ENCODE data around the gene TAT. TPM values are rescaled to one million over a fixed set of nuclear protein-coding genes. Genes with fewer than 3 reads are reported as not detected.
"Not testable (repeated sequence)": the region's sequence is repeated elsewhere in the genome, so short reads cannot be mapped to it uniquely, and the experiment has no call there.

TAT gene
- total RNA-seq, 1 experiment from 2014 or later = not detected

DNA sequence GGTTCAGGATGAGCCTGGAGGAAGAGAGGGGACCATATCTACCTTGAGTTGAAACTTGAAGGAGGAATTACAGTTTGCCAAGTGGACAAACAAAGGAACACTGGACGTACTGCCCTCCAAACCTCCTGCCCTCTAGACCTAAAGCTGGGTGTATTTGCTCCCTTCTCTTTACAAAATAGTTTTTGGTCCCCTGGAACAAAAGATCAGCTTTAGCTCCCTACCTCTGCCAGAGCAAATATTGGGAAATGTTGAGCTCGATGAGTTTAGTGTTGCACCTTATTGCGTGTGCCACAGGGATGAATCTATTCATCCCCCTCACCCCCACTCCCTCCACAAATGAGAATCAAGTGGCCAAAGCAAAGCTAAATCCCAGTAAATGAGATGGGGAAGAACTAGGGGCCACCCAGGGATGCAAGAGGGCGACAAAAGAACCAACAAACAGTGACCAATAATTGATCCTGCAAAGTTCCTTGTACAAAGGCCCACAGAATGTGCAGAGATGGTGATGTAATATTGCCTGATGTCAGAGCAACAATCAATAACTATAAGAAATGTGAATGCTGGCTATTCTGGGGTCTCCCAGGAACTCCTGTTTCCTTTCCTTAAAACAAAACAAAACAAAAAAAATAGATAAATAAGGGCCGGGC, 17.2 kb upstream of the TAT start:
- Histone ChIP-seq H3K27me3 (replicated peaks) (0 out of 2 replicates have a peak, but pooled peaks cover 4% of the 10 kb centered on the region), H3K36me3 (no peaks in the 10 kb centered on the region), H3K9me3 (replicated peaks) (no peaks in the 10 kb centered on the region), H3K4me1 (replicated peaks) (no peaks in the 10 kb centered on the region), H3K27ac (no peak overlapping the region), H3K4me3 (no peak overlapping the region)
- no peak for DNase-seq (ENCODE audit: low read depth in 1 of 2, low spot score in 2 of 2)

DNA sequence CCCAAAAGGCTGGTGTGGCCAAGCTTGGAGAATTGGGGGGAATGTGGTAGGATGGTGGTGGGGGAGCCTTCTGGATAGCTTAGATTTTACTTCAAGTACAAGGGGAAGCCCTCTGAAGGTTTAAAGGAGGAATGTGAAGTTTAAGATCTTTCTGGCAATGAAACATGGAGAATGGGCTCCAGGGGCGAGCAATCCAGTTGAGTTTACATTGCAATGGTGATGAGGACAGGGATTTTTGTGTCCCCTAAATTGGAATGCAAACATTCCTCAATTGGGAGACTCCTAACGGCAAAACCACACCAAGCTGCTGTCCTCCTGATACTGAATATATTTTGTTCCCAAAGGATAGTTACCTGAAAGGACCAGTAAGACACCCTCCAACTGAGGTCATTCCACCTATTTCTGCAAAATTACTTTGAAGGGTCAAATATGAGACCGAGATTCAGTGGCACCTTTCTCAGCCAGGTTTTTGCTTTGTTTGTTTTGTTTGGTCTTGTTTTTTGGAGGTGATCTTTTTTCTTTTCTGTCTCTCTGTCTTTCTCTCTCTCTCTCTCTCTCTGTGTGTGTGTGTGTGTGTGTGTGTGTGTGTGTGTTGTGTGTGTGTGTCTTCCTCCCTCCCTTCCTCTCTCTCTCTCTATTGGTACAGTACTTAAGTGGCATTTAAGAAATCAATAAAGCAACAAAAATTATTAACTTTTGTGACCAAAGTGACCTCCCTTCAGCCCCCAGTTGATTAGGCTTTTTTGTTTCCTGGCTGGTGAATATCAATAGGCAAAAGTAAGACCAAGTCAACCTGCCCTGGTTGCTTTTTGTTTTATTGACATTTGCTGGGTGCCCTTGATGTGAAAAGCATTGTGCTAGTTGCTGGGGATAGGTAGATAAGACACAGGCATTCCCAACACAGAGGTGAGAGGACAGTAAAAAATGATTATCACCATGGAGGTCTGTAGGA, 16.4 kb upstream of the TAT start:
- no peak for DNase-seq (ENCODE audit: low read depth in 1 of 2, low spot score in 2 of 2)

DNA sequence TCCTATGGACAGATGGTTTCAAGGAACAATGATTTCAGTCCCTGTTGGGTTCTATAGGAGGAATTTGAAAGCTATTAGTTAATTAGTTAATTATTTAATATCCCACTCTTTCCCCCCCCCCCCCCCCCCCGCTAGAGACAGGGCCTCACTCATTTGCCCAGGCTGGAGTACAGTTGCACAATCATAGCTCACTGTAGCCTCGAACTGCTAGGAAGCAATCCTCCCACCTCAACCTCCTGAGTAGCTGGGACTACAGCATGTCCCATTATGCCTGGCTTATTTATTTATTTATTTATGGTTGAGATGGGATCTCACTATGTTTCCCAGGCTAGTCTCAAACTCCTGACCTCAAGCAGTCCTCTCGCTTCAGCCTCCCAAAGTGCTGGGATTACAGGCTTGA, 15.0 kb upstream of the TAT start:
- Histone ChIP-seq H3K27ac (no peak overlapping the region), H3K4me3 (no peak overlapping the region), H3K27me3 (replicated peaks) (0 out of 2 replicates have a peak, but pooled peaks cover 15% of the 10 kb centered on the region), H3K9me3 (replicated peaks) (no peaks in the 10 kb centered on the region), H3K36me3 (no peaks in the 10 kb centered on the region), H3K4me1 (replicated peaks) (no peaks in the 10 kb centered on the region)
- DNase-seq (ENCODE audit: low read depth in 1 of 2, low spot score in 2 of 2) = no peak

More for the DNA sequence above, 16.4 kb upstream of the TAT start:
- H3K4me1 ChIP-seq (replicated peaks) = no peaks in the 10 kb centered on the region
- no peak overlapping the region for H3K4me3 ChIP-seq
- H3K36me3 ChIP-seq = no peaks in the 10 kb centered on the region
- H3K27ac ChIP-seq = no peak overlapping the region
- H3K9me3 ChIP-seq (replicated peaks) = no peaks in the 10 kb centered on the region
- H3K27me3 ChIP-seq (replicated peaks) = 0 out of 2 replicates have a peak, but pooled peaks cover 5% of the 10 kb centered on the region

DNA sequence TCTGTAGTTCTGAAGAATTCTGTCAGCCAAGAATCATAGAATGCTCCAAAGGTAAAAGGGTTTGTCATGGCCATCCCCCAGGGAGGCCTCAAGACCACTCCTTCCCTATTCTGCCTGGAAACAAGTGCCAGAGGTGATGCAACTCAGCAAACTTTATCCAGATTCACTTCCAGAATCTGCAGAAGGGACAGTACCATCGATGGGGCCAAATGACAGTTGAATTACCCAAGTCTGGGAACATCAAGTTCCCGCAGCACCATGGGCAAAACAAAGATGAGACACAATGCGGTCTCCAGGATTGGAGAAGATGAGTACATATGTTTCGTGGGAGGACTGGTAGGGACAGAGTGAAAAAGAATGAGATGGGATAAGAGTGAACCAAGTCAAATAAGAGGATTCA, 13.7 kb upstream of the TAT start:
- DNase-seq (ENCODE audit: low read depth in 1 of 2, low spot score in 2 of 2) = no peak
- Histone ChIP-seq H3K9me3 (replicated peaks) (no peaks in the 10 kb centered on the region), H3K27ac (no peak overlapping the region), H3K36me3 (no peaks in the 10 kb centered on the region), H3K4me3 (no peak overlapping the region), H3K4me1 (replicated peaks) (no peaks in the 10 kb centered on the region), H3K27me3 (replicated peaks) (peaks cover 19% of the 10 kb centered on the region)

DNA sequence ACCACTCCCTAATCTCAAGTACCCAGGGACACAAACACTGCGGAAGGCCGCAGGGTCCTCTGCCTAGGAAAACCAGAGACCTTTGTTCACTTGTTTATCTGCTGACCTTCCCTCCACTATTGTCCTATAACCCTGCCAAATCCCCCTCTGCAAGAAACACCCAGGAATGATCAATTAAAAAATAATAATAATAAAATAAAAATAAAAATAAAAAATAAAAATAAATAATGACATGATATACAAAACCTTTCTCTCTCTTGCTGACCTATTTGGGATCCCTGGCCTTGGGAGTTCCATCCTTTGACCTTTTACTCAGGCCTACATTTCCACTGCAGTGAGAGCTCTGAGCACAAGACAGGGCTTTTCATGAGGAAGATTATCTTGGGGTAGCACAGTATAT, 13.2 kb upstream of the TAT start:
- H3K9me3 ChIP-seq (replicated peaks); DNase-seq (ENCODE audit: low read depth in 1 of 2, low spot score in 2 of 2); H3K36me3 ChIP-seq; H3K27ac ChIP-seq; H3K4me3 ChIP-seq; H3K4me1 ChIP-seq (replicated peaks): not testable (repeated sequence)
- peaks cover 24% of the 10 kb centered on the region for H3K27me3 ChIP-seq (replicated peaks)

DNA sequence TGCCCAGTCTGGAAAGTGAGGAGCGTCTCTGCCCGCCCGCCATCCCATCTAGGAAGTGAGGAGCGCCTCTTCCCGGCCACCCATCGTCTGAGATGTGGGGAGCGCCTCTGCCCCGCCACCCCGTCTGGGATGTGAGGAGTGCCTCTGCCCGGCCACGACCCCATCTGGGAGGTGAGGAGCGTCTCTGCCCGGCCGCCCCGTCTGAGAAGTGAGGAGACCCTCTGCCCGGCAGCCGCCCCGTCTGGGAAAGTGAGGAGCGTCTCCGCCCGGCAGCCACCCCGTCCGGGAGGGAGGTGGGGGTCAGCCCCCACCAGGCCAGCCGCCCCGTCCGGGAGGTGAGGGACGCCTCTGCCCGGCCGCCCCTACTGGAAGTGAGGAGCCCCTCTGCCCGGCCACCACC, 12.4 kb upstream of the TAT start:
- H3K4me1 ChIP-seq (replicated peaks); H3K9me3 ChIP-seq (replicated peaks); DNase-seq (ENCODE audit: low read depth in 1 of 2, low spot score in 2 of 2); H3K36me3 ChIP-seq; H3K27ac ChIP-seq; H3K4me3 ChIP-seq: not testable (repeated sequence)
- peaks cover 27% of the 10 kb centered on the region for H3K27me3 ChIP-seq (replicated peaks)

DNA sequence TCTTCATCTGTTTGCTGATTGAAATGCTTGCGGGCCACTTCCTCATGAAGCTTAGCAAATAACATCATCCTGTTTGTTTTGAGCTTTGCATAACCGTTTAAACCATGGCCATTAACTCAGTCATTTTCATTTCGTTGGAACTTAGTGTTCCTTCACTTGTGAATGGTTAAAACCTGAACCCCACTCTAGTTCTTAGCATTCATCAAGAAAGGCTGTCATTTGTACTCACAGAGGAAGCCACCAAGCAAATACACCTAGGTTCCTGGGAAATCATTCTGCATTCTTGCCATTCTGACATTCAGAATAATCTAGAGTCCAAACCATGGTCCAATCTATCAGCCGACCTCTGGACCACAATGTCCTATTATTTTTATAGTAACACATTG, 8.4 kb upstream of the TAT start:
- H3K4me1 ChIP-seq (replicated peaks) = no peaks in the 10 kb centered on the region
- no peak for DNase-seq (ENCODE audit: low read depth in 1 of 2, low spot score in 2 of 2)
- H3K4me3 ChIP-seq = no peak overlapping the region
- H3K36me3 ChIP-seq = no peaks in the 10 kb centered on the region
- peaks cover 23% of the 10 kb centered on the region for H3K27me3 ChIP-seq (replicated peaks)
- H3K27ac ChIP-seq = no peak overlapping the region
- H3K9me3 ChIP-seq (replicated peaks) = no peaks in the 10 kb centered on the region

DNA sequence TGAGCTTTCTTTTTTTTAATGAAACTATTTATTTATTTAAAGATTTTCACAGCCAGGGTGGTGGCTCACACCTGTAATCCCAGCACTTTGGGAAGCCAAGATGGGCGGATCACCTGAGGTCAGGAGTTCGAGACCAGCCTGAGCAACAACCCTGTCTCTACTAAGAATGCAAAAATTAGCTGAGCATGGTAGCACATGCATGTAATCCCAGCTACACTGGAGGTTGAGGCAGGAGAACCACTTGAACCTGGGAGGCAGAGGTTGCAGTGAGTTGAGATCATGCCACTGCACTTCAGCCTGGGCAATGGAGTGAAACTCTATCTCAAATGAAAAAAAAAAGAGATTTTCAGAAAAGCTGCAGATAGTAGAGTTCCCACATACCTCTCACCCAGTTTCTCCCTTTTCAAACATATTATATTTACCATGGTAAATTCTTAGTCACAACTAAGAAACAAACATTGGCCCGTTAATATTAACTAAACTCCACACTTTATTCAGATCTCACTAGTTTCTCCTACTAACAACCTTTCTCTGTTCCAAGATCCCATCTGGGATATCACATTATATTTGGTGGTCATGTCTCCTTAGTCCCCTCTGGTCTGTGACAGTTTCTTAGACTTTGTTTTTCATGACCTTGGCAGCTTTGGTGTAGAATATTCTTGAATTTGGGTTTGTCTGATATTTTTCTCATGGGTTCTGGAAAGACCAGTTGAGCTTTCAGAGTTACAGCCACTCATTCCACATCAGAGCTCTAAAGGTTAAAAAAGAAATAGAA, 7.8 kb upstream of the TAT start:
- Histone ChIP-seq H3K36me3 (no peaks in the 10 kb centered on the region), H3K27ac (no peak overlapping the region), H3K27me3 (replicated peaks) (peaks cover 23% of the 10 kb centered on the region), H3K4me3 (no peak overlapping the region), H3K9me3 (replicated peaks) (no peaks in the 10 kb centered on the region), H3K4me1 (replicated peaks) (no peaks in the 10 kb centered on the region)
- DNase-seq (ENCODE audit: low read depth in 1 of 2, low spot score in 2 of 2) = no peak

DNA sequence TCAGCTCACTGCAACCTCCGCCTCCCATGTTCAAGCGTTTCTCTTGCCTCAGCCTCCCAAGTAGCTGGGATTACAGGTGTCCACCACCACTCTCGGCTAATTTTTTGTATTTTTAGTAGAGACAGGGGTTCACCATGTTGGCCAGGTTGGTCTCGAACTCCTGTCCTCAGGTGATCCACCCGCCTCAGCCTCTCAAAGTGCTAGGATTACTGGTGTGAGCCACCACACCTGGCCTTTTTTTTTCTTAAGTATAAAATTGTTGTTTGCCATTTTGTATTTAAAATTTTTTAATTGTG, 5.6 kb upstream of the TAT start:
- H3K27ac ChIP-seq; H3K4me3 ChIP-seq; DNase-seq (ENCODE audit: low read depth in 1 of 2, low spot score in 2 of 2); H3K4me1 ChIP-seq (replicated peaks); H3K36me3 ChIP-seq; H3K9me3 ChIP-seq (replicated peaks): not testable (repeated sequence)
- H3K27me3 ChIP-seq (replicated peaks) = peaks cover 16% of the 10 kb centered on the region

DNA sequence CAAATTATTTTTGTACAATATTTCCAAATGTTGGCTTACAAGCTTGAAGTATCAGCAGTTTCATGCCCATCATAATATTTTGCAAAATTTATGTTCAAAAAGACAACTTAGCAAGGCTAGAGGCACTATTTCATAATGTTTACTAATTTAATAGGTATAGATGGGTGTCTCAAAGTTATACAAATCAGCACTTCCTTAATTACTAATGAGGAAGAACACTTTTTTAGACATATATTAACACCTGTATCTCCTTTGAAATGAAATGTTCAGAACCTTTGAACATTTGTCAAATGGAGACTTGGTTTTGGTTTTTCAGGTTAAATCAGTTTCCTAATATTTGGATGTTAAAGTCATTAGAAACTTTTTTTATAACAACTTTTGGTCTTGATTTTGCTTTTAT, 2.2 kb downstream of the TAT start:
- H3K27me3 ChIP-seq (replicated peaks) = peaks cover 16% of the 10 kb centered on the region
- H3K4me3 ChIP-seq = no peak overlapping the region
- H3K36me3 ChIP-seq = no peaks in the 10 kb centered on the region
- no peaks in the 10 kb centered on the region for H3K4me1 ChIP-seq (replicated peaks)
- DNase-seq (ENCODE audit: low read depth in 1 of 2, low spot score in 2 of 2) = no peak
- no peak overlapping the region for H3K27ac ChIP-seq
- H3K9me3 ChIP-seq (replicated peaks) = 0 out of 2 replicates have a peak, but pooled peaks cover 2% of the 10 kb centered on the region

DNA sequence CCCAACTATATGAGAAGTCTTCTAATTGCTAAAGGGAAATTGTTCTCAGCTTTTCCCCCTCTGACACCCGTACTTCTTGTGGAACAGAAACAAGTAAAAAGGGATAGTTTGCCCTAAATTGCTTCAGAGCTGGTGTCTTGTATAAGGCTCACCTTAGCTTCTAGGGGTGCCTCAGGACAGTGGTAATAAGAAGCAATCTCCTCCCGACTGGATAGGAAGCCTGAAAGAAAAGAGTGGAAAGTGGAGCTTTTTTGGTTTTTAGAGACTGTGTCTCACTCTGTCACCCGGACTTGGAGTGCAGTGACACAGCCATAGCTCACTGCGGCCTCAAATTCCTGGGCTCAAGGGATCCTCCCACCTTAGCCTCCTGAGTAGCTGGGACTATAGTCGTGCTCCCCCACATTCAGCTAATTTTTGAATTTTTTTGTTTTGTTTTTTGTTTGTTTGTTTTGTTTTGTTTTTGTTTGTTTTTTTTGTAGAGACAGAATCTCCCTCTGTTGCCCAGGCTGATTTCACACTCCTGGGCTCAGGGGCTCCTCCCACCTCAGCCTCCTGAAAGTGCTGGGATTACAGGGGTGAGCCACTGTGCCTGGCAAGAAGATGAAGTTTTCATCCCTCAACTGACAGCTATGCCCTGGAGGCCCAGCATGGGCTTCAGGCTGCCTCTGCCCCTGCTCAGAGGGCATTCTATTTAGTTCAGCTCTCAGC, 3.4 kb downstream of the TAT start:
- Histone ChIP-seq H3K4me1 (replicated peaks) (no peaks in the 10 kb centered on the region), H3K9me3 (replicated peaks) (0 out of 2 replicates have a peak, but pooled peaks cover 2% of the 10 kb centered on the region), H3K4me3 (no peak overlapping the region), H3K27ac (no peak overlapping the region), H3K27me3 (replicated peaks) (peaks cover 16% of the 10 kb centered on the region), H3K36me3 (no peaks in the 10 kb centered on the region)
- DNase-seq (ENCODE audit: low read depth in 1 of 2, low spot score in 2 of 2) = no peak

DNA sequence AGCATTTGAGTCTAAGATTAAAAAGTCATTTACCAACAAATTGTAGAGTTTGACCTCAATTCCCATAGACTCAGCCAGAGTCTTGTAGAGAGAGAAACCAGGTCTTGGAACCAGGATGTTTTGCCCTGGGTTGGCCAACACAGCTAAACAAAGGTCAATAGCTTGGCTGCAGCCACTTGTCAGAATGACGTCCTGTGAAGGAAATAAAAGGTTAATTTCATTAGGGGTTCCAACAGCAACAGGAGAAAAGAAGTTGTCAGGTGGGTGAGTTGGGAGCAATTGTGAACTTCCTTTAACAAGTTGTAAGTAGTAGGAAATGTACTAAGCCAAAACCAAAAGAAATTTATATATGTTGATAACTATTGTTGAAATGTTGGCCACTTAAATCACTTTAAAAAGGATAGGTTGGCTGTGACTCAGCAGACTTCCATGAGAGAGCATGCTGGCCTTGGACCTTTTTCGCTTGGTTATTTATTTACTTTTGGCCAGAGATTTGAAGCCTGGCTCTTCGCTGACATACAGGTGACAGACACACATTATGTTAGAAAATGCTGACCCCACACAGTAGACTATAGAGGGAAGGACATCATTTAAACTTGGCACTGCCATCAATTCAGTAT, 4.3 kb downstream of the TAT start:
- Histone ChIP-seq H3K27ac (no peak overlapping the region), H3K4me1 (replicated peaks) (no peaks in the 10 kb centered on the region), H3K9me3 (replicated peaks) (0 out of 2 replicates have a peak, but pooled peaks cover 2% of the 10 kb centered on the region), H3K36me3 (no peaks in the 10 kb centered on the region), H3K27me3 (replicated peaks) (peaks cover 16% of the 10 kb centered on the region), H3K4me3 (no peak overlapping the region)
- no peak for DNase-seq (ENCODE audit: low read depth in 1 of 2, low spot score in 2 of 2)

DNA sequence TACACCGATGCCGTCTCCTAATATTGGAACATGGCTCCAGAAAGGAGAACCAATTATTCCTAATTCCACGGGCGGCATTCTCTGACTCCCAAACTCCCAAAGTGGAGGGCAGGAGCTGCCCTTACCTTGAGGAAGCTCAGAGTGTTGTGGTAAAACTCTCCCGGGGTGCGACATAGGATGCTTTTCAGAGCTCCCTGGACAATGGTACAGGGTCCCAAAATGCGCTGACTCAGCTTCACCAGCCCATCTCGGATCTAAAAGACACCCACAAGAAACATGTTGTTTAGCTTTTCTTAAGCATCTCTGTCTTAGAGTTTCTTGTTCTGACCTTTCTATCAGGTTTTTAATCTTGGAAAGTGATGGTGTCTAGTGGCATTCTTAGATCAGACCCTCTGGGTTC, 6.7 kb downstream of the TAT start:
- no peak overlapping the region for H3K4me3 ChIP-seq
- no peaks in the 10 kb centered on the region for H3K36me3 ChIP-seq
- no peak overlapping the region for H3K27ac ChIP-seq
- H3K27me3 ChIP-seq (replicated peaks) = peaks cover 8% of the 10 kb centered on the region
- 0 out of 2 replicates have a peak, but pooled peaks cover 2% of the 10 kb centered on the region for H3K9me3 ChIP-seq (replicated peaks)
- DNase-seq (ENCODE audit: low read depth in 1 of 2, low spot score in 2 of 2) = no peak
- no peaks in the 10 kb centered on the region for H3K4me1 ChIP-seq (replicated peaks)

Measured in SJSA1 (cell line).